Suppressor macrophage (primary cell): ENCODE data around the gene ZNF234.
A peak's percentile ranks its signal among the peaks of the same experiment; 100 is the strongest.
"Not testable (repeated sequence)": the region's sequence is repeated elsewhere in the genome, so short reads cannot be mapped to it uniquely, and the experiment has no call there.

ENCODE experiments used
- DNase-seq, 4 experiments: peaks; one replicate each; pipeline ENCODE4 v3.0.0-alpha.2; 2020 to 2022
- total RNA-seq, 17 experiments: gene quantifications; one replicate each; lab custom pipeline; 2026; ENCODE audit warnings: mixed read lengths in 6 of 17, inconsistent platforms in 3 of 17; lab: John Stamatoyannopoulos, UW

ZNF234 gene
- 2.8 to 17.0 (median 10.7) reads per million in 17 experiments for total RNA-seq

DNA sequence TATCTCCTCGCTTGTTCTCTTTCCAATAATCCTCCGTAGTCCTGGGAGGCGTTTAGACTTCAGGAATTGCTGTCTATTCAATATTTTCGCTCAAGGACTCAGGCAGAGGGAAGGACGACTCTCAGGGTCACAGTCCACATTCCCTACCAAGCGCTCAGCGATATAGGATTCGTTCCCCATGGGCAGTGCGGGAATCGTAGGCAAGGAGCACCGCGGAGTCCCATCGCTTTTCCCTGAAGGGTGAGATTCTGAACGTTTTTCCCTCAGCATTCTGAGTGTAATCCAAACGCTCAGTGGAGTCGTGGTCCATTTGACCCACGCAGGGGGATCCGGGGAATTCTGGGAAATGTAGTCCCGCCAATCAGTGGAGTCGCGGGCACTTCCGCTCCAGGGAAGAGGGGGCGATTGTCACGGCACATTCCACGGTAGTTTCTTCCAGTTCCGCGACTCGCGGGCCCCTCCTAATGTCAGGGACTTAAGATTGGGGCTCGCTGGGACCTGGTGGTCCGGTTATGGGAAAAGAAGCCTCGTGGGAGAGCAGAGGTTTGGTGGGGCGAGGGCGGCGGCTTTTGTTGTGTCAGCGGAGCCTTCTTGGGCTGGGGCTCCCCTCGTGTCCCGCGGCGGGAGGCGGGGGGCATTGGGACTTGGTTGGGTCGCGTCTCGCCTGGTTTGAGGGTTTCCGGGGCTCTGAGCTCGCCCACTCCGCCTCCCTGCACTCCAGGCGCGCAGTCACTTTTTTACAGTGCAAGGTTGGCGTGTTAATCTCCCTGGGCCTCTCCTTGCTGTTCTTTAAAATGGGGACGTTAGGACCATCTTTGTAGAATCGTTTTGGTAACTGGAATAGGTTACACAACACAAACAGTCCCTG is at the start of gene ZNF234:
Gene ZNF234, plus strand, starts transcription at position 364 of the 868 bp plus-strand sequence. CDS start 3,079 bp downstream, outside the sequence.
- peak; percentile 84 to 92 (median 88) for DNase-seq

DNA sequence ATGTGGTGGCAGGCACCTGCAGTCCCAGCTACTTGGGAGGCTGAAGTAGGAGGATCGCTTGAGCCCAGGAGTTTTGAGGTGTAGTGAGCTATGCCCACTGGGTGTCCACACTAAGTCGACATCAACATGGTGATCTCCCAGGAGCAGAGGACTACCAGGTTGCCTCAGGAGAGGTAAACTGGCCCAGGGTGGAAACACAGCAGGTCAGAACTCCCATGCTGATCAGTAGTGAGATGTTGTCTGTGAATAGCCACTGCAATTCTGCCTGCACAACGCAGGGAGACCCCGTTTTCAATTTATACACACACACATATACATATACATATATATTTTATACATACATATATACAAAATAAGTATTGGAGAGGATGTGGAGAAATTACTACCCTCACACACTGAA is 49.2 kb upstream of the ZNF234 start:
- DNase-seq, result no peak

DNA sequence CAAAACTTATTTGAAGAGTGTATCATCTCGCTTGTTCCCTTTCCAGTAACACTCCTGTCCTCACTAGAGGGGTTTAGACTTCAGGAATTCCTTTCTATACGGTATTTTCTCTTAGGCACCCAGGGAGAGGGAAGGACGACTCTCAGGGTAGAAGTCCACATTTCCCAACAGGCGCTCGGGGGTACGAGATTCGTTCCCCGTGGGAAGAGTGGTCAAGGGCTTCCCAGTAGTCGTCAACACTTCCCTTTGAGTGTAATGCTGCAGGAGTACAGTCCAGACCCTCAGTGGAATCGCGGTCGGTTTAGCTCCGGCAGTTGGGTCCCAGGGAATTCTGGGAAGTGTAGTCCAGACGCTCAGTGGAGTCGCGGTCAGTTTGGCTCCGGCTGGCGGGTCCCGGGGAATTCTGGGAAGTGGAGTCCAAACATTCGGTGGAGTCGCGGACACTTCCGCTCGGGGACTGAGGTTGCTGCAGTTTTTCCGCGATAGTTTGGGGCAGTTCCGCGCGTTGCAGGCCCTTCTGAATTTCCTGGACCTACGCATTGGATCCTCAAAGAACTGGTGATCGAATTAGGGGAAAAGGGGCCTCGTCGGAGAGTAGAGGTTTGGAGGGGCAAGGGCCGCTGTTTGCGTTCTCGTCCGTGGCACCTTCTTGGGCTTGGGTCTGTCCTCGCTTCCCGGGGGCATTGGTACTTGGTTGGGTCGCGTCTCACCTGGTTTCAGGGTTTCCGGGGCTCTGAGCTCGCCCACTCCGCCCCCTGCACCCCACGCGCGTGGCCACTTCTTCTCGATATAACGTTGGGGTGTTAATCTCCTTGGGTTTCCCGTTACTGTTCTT is 47.2 kb upstream of the ZNF234 start, which contains the start of gene ZNF224:
Gene ZNF224, plus strand, starts transcription at position 431 of the 835 bp plus-strand sequence. CDS start 3,513 bp downstream, outside the sequence.
- peak; percentile 93 to 96 (median 95) for DNase-seq

DNA sequence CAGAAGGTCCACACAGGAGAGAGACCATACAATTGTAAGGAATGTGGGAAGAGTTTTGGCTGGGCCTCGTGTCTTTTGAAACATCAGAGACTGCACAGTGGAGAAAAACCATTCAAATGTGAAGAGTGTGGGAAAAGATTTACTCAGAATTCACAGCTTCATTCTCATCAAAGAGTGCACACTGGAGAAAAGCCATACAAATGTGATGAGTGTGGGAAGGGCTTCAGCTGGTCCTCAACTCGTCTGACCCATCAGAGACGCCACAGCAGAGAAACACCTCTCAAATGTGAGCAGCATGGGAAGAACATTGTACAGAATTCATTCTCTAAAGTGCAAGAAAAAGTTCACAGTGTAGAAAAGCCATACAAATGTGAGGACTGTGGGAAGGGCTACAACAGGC is 33.6 kb upstream of the ZNF234 start:
- DNase-seq, result no peak

DNA sequence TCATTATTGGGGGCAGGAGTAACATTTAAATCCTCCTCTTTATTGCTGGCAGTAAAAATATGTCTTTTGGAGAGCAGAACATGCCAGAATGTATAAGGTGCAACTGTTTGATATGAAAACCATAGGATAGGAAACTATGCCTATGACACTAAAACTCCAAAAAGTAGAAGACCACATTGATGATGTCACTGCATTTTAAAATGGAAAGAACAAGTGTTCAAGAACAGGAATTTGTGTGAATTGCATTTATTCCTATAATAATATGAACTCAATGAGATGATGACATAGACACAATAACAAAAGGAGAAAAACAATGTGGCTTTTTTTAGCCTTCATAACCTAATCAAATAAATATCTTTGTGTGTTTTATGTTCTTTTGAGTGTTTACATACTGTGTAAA is 31.9 kb upstream of the ZNF234 start:
- no peak for DNase-seq

DNA sequence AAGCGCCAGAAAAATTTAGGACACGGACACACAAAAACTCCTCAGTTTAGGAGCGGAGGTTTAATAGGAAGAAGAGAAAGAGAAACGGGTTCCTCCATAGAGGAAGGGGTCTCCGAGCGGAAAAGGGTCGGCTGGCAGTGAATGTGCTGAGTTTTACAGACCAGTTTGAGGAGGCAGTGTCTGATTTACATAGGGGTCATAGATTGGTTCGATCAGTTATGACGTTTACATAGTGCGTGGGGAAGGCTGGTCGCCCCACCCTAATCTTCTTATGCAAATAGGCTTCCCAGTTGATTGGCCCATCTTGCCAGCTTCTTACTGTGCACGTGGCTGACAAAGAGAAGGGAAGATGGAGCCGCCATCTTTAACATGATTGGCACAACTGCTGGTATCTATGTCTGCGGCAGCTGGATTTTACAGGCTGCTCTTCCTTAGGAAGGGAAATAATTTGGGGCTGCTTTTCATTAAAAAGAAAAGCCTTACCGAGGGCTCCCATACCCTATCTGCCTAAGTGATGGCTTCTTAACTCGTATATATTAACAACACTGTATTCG is 29.4 kb upstream of the ZNF234 start:
- DNase-seq, result peak; percentile 3 to 47 (median 27)

DNA sequence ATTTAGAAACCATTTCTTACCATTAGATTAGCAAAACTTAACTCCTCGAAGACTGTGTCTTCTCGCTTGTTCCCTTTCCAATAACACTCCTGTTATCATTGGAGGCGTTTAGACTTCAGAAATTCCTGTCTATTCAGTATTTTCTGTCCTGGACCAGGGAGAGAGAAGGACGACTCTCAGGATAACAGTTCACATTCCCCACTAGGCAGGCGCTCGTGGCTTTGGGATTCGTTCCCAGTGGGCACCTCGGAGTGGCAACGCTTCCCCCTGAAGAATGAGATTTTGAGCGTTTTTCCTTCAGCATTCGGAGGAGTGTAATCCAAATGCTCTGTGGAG is 28.6 kb upstream of the ZNF234 start:
- no peak for DNase-seq

DNA sequence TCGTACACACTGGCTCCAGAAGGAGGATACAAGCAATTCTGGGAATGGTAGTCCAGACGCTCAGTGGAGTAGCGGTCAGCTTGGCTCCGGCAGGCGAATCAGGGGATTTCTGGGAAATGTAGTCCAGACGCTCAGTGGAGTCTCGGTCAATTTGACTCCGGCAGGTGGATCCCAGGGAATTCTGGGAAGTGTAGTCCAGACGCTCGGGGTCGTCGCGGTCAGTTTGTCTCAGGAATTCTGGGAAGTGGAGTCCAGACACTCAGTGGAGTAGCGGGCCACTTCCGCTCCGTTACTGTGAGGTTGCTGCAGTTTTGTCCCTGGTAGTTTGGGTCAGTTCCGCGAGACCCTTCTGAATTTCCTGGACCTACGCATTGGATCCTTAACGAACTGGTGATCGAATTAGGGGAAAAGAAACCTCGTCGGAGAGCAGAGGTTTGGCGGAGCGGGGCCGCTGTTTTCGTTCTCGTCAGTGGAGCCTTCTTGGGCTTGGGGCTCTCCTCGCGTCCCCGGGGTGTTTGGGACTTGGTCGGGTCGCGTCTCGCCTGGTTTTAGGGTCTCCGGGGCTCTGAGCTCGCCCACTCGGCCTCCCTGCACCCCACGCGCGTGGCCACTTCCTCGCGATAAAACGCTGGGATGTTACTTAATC is 28.1 kb upstream of the ZNF234 start, which contains the start of gene ZNF225:
Gene ZNF225, plus strand, starts transcription at position 262 of the 646 bp plus-strand sequence. CDS start 2,429 bp downstream, outside the sequence.
- DNase-seq, result peak; percentile 96 to 99 (median 98)

DNA sequence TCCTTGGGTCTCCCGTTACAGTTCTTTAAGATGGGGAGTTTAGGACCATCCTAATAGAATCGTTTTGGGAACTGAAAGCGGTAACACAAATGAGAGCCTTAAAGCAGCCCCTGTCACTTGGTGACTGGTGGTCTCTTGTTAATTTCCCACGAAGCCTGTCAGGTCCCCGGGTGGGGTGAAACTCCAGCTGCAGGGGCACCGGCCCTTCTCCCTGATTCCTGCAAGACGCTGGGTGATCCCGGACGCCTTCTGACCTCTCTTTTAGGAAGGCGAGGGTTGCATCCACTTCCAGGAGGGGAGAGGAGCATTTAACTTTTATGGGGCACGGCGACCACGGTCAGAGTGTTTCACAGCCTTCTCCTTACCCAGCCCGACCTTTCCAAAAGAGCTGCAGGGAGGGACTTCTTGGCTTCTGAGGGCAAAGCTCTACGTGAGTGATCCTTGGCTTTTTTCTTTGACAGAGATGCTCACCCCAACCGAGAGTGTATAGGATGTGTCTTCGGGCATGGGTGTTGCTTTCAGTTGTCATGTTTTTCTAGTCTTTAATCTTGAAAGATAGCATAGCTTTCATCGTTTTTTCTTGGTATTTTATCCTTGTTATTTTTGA is 27.5 kb upstream of the ZNF234 start:
- no peak for DNase-seq

DNA sequence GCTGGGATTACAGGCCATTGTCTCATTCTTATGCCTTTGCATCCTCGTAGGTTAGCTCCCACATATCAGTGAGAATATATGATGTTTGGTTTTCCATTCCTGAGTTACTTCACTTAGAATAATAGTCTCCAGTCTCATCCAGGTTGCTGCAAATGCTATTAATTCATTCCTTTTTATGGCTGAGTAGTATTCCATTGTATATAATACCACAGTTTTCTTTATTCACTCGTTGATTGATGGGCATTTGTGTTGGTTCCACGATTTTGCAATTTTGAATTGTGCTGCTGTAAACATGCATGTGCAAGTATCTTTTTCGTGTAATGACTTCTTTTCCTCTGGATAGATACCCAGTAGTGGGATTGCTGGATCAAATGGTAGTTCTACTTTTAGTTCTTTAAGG is 20.2 kb upstream of the ZNF234 start:
- DNase-seq, result not testable (repeated sequence)

DNA sequence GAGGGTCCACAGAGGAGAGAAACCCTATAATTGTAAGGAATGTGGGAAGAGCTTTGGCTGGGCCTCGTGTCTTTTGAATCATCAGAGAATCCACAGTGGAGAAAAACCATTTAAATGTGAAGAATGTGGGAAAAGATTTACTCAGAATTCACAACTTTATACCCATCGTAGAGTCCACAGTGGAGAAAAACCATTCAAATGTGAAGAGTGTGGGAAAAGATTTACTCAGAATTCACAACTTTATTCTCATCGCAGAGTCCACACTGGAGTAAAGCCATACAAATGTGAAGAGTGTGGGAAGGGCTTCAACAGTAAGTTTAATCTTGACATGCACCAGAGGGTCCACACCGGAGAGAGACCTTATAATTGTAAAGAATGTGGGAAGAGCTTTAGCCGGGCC is 9.4 kb upstream of the ZNF234 start:
- DNase-seq, result no peak

DNA sequence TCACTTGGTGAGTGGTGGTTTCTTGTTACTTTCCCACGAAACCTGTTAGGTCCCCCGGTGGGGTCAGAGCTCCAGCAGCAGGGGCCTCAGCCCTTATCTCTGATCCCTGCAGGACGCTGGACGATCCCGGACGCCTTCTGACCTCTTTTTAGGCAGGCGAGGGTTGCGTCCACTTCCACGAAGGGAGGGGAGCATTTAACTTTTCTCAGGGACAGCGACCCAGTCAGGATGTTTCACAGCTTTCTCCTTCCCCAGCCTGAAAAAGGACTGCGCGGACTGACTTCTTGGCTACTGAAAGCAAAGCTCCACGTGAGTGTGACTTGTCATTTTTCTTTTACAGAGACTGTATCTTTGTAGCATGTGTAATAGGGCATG is 692 bp downstream of the ZNF234 start:
- DNase-seq, result peak; percentile 26 to 40 (median 30)

DNA sequence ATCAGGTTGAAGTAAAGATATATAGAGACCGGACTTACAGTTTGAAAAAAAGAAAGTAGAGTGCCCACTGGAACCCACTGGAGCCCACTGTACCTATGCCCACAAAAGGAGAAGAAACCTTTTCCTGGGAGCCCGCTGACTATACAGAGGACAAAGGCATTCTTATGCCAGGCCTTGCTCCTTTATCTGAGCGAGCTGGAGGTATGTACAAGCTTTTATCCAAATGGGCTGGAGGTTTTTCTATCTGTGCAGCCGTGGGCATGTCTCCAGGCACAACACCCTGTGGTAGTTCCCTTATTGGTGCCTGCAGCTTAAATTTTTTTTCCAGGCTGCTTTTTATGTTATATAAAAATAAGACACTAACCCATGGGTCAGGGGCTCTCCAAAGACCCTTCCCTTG is 8.4 kb downstream of the ZNF234 start:
- no peak for DNase-seq

DNA sequence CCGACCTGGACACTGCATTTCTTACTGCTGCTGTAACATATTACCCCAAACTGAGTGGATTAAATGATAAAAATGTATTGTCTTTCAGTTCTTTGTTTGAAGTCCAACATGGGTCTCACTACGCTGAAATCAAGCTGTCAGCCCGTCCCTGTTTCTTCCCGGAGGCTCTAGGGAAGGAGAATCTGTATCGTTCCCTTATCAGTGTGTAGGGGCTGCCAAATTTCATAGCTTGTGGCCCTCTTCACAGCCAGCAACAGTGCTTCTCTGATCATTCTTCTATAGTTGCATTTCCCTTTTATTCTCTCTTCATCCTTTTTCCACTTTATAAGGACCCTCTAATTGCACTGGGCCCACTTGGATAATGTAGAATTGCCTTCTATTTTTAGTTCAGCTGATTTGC is 10.1 kb downstream of the ZNF234 start:
- DNase-seq, result no peak

DNA sequence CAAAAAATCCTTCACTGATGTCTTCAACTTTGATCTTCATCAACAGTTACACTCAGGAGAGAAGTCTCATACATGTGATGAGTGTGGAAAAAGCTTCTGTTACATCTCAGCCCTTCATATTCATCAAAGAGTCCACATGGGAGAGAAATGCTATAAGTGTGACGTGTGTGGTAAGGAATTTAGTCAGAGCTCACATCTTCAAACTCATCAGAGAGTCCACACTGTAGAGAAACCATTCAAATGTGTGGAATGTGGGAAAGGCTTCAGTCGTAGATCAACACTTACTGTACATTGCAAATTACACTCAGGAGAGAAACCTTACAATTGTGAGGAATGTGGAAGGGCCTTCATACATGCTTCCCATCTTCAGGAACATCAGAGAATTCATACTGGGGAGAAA is 15.1 kb downstream of the ZNF234 start:
- DNase-seq, result no peak

DNA sequence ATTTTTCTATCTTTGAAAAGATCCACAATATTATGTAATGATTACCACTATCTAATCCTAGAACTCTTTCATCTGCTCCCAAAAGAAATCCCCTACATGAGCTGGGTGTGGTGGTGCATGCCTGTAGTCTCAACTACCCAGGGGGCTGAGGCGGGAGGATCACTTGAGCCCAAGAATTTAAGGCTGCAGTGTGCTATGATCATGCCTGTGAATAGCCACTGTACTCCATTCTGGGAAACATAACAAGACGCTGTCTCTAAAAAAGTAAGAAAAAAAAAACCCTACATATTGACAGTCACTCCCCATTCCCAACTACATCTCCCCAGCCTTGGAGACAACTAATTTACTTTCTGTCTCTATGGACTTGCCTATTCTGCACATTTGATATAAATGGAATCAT is 22.4 kb downstream of the ZNF234 start:
- no peak for DNase-seq

DNA sequence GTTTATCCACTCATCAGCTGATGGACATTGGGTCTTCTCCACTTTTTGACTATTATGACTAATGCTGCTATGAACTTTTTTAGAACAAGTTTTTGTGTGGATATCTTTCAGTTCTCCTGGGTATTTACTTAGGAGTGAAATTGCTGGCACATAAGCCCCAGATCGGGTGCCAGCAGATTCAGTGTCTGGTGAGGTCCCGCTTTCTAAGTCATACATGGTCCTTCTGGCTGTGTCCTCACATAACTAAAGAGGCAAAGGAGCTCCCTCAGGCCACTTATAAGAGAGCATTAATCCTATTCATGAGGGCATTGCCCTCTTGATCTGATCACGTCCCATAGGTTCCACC is 22.9 kb downstream of the ZNF234 start:
- DNase-seq, result no peak

DNA sequence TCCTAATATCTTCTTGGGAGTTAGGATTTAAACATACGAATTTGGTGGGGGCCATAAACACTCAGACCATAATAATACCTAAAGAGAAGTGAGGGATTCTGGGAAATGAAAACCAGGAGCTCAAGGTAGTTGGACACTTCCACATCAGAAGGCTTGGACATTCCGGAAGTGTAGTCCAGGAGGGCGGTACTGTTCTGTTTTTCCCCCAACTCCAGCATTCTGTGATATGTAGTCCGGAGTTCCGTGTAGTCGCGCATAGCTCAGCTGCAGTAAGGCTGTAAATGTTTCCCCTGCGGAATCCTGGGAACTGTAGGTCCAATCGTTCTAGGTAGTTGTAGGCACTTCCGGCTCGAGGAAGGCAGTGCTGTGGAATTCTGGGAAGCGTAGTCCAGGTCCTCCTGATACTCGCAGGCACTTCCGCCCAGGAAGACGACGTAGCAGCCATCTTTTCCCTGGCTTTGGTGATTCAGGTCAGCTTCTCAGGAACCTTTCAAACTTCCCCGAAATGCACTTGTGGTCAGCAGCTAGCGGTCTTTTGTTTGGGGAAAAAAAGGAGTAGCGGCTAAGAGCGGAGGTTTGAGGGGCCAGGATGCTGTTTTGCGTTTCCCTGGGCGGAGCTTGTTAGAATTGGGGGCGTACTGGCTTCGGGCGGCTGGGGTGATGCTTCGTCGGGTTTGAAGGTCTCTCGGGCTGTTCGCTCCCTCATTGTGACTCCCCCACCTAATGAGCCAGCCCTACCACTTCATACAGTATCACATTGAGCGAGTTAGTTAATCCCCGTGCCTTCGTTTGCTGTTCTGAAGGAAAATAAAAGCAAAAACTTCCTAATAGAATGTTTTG is 23.5 kb downstream of the ZNF234 start, which contains the start of gene ZNF226:
Gene ZNF226, plus strand, starts transcription at position 428 of the 840 bp plus-strand sequence. CDS start 4,981 bp downstream, outside the sequence.
- peak; percentile 93 to 99 (median 96) for DNase-seq

DNA sequence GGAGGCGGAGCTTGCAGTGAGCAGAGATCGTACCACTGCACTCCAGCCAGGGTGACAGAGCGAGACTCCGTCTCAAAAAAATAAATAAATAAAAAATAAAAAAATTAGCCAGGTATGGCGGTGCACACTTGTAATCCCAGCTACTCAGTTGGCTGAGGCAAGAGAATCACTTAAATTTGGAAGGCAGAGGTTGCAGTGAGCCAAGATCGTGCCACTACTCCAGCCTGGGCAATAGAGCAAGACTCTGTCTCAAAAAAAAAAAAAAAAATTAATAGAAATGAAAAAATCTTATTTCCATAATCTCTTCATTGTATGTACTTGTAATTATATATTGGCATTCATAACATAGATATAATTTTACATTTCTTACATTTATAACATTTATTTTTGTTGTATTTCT is 29.3 kb downstream of the ZNF234 start:
- not testable (repeated sequence) for DNase-seq

DNA sequence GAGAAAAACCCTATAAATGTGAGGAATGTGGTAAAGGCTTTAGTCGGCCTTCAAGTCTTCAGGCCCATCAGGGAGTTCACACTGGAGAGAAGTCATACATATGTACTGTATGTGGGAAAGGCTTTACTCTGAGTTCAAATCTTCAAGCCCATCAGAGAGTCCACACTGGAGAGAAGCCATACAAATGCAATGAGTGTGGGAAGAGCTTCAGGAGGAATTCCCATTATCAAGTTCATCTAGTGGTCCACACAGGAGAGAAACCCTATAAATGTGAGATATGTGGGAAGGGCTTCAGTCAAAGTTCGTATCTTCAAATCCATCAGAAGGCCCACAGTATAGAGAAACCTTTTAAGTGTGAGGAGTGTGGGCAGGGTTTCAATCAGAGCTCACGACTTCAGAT is 35.2 kb downstream of the ZNF234 start:
- DNase-seq, result no peak

DNA sequence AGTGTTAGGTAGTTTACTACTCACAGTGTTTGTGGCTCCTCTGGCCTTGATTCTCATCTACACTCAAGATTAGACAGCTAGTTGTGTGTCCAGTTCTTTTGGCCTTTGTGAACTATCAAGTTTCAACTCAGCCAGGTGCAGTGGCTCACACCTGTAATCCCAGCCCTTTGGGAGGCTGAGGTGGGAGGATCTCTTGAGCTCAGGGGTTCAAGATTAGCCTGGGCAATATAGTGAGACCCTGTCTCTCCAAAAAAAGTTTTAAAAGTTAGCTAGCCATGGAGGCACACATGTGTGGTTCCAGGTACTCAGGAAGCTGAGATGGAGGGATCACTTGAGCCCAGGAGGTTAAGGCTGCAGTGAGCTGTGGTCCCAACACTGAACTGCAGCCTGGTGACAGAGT is 39.6 kb downstream of the ZNF234 start:
- DNase-seq, result no peak
